Inflammatory macrophage treated with lipopolysaccharide for 4 hours (primary cell): ENCODE measurements around the gene KLHL34.

Experiments
- DNase-seq: peaks from one replicate; pipeline ENCODE4 v3.0.0-alpha.2; 2020

KLHL34 gene

DNA sequence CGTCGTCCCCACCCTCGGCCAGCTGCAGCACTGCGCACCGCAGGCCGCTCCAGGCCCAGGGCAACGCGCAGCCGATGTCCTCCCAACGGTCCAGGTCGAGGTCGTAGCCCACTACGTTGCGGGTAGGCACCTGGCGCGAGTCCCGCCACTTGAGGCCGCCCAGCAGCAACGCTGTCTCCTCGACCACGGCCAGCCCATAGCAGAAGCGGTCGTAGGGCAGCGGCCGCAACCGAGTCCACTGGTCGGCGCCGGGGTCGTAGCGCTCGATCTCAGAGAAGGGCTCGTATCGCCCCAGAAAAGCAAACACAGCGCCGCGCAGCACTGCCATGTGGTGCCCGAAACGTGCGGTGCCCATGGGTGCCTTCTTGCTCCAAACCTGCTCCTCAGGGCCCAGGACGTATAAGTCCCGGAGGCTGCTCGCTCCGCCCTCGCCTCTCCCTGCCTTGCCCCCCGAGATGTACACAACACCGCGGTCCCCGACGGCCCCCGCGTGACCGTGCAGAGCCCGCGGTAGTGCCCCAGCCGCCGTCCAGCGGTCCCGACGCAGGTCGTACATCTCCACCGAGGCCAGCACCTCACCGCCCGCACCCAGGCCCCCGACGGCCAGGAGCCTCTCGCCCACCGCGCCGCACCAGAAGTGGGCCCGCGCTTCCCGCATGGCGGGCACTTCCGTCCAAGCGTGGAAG is 2.1 kb downstream of the KLHL34 start:
- no peak for DNase-seq

DNA sequence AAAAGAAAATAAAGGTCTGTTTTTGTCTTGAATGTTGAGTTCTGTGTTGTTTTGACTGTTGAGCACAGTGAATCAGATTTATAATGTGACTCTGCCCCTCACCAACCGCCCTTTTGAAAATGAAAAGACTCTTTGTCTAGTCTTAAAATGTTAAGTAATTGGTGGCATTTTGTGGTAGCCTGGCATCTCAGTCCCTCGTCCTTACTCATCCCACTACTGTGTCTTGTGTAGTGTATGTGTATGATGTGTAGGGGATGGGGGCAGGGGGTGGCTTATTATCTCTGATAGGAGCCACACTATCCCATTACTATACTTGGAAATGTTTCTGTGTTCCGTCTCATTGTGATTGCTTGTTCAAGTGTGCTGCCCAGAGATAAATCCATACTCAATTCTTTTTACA is 12.2 kb downstream of the KLHL34 start:
- no peak for DNase-seq

DNA sequence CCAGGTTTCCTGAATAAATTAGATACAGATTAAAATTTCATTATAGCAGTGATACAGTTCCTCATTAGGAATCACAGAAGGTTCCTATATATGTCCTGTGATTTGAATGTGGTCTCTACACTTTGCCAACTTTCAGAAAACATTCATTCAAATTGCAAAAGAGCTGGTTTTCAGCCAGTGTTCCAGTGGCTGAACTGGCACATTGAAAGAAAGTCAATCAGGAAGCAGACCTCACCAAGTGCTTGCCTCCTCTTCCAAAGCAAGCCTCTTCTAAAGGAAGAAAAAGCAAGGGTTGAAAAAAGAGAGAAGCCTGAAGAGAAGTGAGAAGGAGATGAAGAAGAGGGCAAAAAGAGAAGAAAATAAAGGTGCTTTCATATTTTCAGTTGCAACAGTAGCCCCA is 12.7 kb downstream of the KLHL34 start:
- DNase-seq = no peak

DNA sequence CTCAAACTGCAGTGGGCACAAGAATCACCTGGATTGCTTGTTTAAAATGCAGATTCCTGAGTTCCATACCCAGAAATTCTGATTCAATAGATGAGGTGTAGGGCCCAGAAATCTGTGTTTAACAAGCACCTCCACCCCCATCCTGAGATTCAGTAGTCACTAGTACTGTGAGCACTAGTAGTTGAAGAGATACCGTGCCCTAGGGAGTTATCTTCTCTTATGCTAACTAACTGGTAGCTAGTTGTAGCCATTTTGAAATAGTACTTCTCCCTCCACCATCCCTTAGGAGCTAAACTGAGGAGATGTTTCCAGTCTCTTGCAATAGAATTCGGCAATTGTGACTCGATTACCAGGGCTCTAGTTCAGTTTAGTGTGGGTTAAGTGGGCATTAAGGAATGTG is 18.4 kb downstream of the KLHL34 start:
- DNase-seq = no peak

DNA sequence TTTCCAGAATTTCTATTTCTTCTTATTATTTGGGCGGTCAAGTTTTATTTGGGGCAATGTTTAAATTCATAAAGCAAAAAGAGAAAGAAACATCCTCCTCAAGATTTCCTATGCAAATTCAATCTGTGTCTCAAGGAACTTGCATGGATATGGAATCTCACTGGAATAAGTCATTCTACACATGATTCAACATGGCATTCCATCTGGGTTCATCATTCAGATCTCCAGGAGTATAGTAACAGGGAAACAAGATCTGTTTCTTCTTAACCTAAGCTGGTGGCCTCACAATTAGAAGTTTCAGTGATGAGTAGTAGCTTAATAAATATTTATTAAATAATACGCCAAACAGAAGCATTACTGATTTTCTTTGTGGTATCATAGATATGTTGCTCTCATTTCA is 19.8 kb downstream of the KLHL34 start:
- no peak for DNase-seq

DNA sequence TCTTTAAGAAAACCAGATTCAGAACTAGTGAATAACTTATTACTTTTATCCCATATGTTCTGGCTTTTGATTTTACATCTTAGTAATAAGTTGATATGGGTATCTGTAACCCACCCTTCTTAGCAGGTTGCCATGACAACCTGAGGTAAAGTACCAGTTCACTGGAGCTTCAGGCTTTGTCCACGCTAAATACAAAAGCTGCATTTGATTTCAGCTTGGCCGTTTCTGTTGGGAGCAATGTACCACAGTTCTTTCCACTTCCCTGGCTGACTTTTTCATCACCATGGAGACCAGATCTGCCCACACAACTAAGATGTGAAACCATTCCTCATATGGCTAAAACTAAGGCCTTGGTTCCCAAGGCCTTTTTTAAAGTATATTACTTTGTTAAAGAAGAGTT is 26.1 kb downstream of the KLHL34 start:
- no peak for DNase-seq

DNA sequence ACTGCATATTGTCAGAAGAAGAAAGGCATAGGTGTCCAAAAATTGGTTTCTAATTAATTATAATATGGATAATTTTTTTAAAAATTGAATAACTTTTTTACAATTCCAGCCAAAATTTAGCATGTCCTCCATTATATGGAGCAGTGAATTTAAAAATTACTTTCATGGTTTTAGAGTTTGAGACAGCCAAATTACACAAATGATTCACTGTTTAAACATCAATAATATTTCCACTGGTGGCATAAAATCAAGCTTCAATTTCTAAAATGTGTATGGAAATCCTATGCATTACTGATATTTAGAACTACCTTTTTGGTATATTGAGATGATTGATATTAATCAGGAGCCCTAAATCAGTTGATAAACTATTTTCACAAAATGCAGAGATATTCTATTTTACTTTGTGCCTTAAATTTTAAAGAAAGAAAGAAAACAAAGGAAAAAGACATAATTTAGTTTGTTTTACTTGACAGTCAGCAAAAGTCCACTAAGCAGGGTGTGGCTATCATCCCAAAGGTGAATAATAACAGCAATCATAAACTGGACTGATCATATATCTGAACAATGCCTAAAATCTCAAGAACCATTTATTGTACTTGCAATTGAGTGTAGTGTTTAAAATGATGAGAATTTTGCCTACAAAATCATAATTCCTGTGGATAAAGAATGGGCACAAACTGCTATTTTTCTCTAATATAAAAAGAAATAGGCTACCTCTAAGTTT is 34.2 kb downstream of the KLHL34 start:
- DNase-seq = no peak

DNA sequence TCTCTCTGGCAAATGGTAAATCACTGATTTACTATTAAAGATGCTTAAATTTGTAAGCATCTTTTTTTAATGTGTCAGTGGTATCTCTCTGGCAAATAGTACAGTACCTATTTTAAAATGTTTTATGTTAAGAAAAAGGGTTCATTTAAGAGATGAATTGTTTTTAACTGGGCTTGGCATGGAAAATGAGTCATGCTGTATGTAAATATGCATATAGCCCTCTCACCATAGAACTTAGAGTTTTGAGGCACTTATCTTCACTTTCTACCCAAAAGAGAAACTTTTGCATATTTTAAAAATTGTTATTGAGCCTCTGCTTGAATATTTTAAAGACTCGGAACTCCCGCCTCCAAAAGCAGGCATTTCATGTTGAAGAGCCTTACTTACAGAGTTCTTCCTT is 37.9 kb downstream of the KLHL34 start:
- no peak for DNase-seq

DNA sequence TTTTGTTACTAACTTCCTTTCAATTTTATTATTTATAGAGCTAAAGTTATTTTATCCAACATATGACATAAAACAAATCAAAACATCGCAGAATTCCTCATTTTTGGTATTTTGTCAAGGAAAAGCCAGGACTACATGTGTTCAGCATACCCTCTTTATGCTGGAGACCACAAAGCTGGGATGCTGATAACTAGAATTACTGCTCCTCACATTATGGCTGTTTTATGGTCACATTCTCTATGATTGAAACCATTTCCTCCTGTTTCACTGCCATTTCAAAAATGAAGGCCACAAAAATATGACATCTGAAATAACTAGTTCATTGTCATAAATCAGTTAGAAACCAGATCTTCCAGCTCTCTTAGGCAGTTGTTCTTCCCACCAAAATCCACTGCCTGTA is 41.7 kb downstream of the KLHL34 start:
- DNase-seq = no peak

DNA sequence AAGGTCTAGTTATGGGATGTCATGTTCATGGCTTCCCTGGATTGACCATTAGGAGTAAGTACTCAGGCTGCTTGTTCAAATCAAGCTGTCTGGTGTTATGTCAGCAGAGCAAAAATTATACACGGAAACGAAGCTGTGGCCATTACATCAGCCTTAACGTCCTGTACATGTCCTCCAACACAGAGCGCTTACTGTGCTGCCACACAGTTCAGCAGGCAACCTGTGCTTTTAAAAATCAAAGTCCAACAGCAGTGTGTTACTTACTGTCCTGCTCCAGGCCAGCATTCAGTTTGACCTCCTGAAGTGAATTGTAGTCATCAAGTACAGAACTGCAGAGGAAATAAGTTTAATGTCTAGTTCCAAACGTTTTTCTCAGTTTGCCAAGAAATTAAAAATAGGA is 46.0 kb downstream of the KLHL34 start:
- no peak for DNase-seq

DNA sequence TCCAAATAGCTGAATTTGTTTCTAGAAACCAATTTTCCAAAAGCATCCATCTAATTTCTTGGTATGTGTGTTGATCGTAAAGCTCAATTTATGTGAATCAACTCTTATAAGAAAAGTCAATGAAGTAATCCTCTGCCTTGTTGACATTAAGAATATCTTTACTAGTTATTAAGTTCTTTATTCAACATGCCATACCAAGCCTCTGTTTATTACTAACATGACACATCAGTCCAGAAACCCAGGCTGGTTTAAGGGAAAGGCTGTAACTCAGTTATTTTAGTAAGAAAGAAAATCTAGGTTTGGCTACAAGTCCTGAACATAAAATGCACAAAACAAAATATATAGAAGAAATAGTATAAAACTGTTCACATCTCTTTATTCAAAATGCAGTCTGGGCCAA is 48.0 kb downstream of the KLHL34 start:
- no peak for DNase-seq

DNA sequence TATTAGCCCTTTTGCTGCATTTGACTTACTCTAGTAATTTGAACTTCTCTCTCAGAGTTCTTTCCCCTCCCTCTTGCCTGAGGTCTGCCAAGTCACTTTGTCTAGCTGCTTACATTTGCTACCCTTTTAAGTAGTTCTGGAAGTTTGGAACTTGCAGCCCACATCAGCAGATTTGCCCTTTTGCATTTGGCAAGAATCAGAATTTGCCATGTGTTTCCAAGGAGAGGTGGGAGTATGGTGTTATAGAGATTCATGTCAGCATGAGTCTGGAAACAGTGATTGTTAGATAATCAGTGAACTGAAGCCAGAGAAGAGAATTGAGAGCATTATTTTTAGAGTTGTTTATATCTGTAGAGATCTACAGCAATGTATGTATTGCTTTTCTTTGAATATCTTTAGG is 52.1 kb downstream of the KLHL34 start:
- no peak for DNase-seq
